ENCODE data around the gene RNF213.
"Not testable (repeated sequence)": the region's sequence is repeated elsewhere in the genome, so short reads cannot be mapped to it uniquely, and the experiment has no call there.

Gene RNF213

GRCh38 chr17:80402102-80402501, 141.4 kb downstream of the RNF213 start:
- DNase-seq = not testable (repeated sequence)

- DNase-seq = no peak
These were observed 142.3 kb downstream of the RNF213 start for GRCh38 chr17:80402959-80403358.

GRCh38 chr17:80406146-80406545, 145.5 kb downstream of the RNF213 start:
- DNase-seq = no peak

- DNase-seq = not testable (repeated sequence)
These were observed 147.3 kb downstream of the RNF213 start for GRCh38 chr17:80407917-80408316.

GRCh38 chr17:80408872-80409271, 148.2 kb downstream of the RNF213 start:
- no peak for DNase-seq

- no peak for DNase-seq
These were observed 149.0 kb downstream of the RNF213 start for GRCh38 chr17:80409626-80410025.

GRCh38 chr17:80410441-80411087, 149.9 kb downstream of the RNF213 start:
- DNase-seq = not testable (repeated sequence)

GRCh38 chr17:80413771-80414507, 153.3 kb downstream of the RNF213 start:
- no peak for DNase-seq

GRCh38 chr17:80414508-80414802, 153.8 kb downstream of the RNF213 start:
- DNase-seq = no peak

GRCh38 chr17:80414803-80415625, 154.4 kb downstream of the RNF213 start, which contains the start of gene ENDOV:
Gene ENDOV (plus strand): TSS chr17:80415167. CDS start chr17:80415195, 28 bp downstream.
- peak; percentile 91 for DNase-seq

- no peak for DNase-seq
These were observed 155.0 kb downstream of the RNF213 start for GRCh38 chr17:80415626-80416137.

GRCh38 chr17:80416260-80416939, 155.7 kb downstream of the RNF213 start:
- no peak for DNase-seq

GRCh38 chr17:80416940-80417293, 156.3 kb downstream of the RNF213 start:
- no peak for DNase-seq

GRCh38 chr17:80418589-80418988, 157.9 kb downstream of the RNF213 start:
- no peak for DNase-seq

- DNase-seq = no peak
These were observed 158.6 kb downstream of the RNF213 start for GRCh38 chr17:80419255-80419654.

- DNase-seq = no peak
These were observed 160.9 kb downstream of the RNF213 start for GRCh38 chr17:80421381-80422090.

- DNase-seq = no peak
These were observed 161.6 kb downstream of the RNF213 start for GRCh38 chr17:80422276-80422675.

GRCh38 chr17:80422981-80423380, 162.3 kb downstream of the RNF213 start:
- DNase-seq = no peak

- DNase-seq = no peak
These were observed 163.0 kb downstream of the RNF213 start for GRCh38 chr17:80423536-80424225.

GRCh38 chr17:80424261-80424660, 163.6 kb downstream of the RNF213 start:
- no peak for DNase-seq

GRCh38 chr17:80424878-80425765, 164.5 kb downstream of the RNF213 start:
- DNase-seq = no peak
